Stimulated activated CD8-positive, alpha-beta memory T cell treated with anti-CD3 and anti-CD28 coated beads, Interleukin-4, amount 100 ng/mL, for 1 hour (primary cell): ENCODE data around the gene MZT2A.
A peak's percentile ranks its signal among the peaks of the same experiment; 100 is the strongest.
"Not testable (repeated sequence)": the region's sequence is repeated elsewhere in the genome, so short reads cannot be mapped to it uniquely, and the experiment has no call there.

Experiments
- DNase-seq, 2 donors: peaks; one replicate each; pipeline ENCODE4 v3.0.0-alpha.2; 2020; ENCODE audit warnings: low read depth in 2 of 2, low spot score in 1 of 2

MZT2A gene

GRCh38 chr2:131493199-131493968 lies 1.2 kb upstream of the MZT2A start:
- no peak for DNase-seq

- DNase-seq: peak; percentile 79 to 81
Measured at GRCh38 chr2:131492418-131493198, 411 bp upstream of the MZT2A start.

- DNase-seq: not testable (repeated sequence)
Measured at GRCh38 chr2:131491469-131491836, 744 bp downstream of the MZT2A start.

- not testable (repeated sequence) for DNase-seq
Measured at GRCh38 chr2:131490616-131491468, 1.4 kb downstream of the MZT2A start.

GRCh38 chr2:131488306-131489205 lies 3.6 kb downstream of the MZT2A start:
- no peak for DNase-seq

GRCh38 chr2:131486201-131486902 lies 5.8 kb downstream of the MZT2A start:
- DNase-seq: not testable (repeated sequence)

- DNase-seq: not testable (repeated sequence)
Measured at GRCh38 chr2:131484906-131485460, 7.2 kb downstream of the MZT2A start.

GRCh38 chr2:131483981-131484820 lies 8.0 kb downstream of the MZT2A start:
- not testable (repeated sequence) for DNase-seq

- DNase-seq: not testable (repeated sequence)
Measured at GRCh38 chr2:131482506-131483155, 9.6 kb downstream of the MZT2A start.

GRCh38 chr2:131480351-131480750 lies 11.8 kb downstream of the MZT2A start:
- DNase-seq: not testable (repeated sequence)

- DNase-seq: not testable (repeated sequence)
Measured at GRCh38 chr2:131478850-131479461, 13.2 kb downstream of the MZT2A start.

GRCh38 chr2:131478074-131478849 lies 13.9 kb downstream of the MZT2A start:
- not testable (repeated sequence) for DNase-seq

- DNase-seq: not testable (repeated sequence)
Measured at GRCh38 chr2:131477227-131477626, 15.0 kb downstream of the MZT2A start.

GRCh38 chr2:131476363-131476762 lies 15.8 kb downstream of the MZT2A start:
- not testable (repeated sequence) for DNase-seq

GRCh38 chr2:131475831-131476230 lies 16.4 kb downstream of the MZT2A start, which contains the start of gene TUBA3D:
Gene TUBA3D, plus strand, starts transcription at chr2:131476119. Its CDS starts 81 bp downstream, at chr2:131476200.
- no peak for DNase-seq

GRCh38 chr2:131473266-131473665 lies 18.9 kb downstream of the MZT2A start:
- not testable (repeated sequence) for DNase-seq

GRCh38 chr2:131471624-131472023 lies 20.6 kb downstream of the MZT2A start:
- not testable (repeated sequence) for DNase-seq
